ENCODE results near the gene PCDHGA1.
A peak's percentile ranks its signal among the peaks of the same experiment; 100 is the strongest.

The PCDHGA1 gene

GRCh38 chr5:141515141-141515540, 184.8 kb downstream of the PCDHGA1 start:
- no peak for DNase-seq

- DNase-seq: no peak
These were observed 185.8 kb downstream of the PCDHGA1 start for GRCh38 chr5:141515946-141516671.

DNA sequence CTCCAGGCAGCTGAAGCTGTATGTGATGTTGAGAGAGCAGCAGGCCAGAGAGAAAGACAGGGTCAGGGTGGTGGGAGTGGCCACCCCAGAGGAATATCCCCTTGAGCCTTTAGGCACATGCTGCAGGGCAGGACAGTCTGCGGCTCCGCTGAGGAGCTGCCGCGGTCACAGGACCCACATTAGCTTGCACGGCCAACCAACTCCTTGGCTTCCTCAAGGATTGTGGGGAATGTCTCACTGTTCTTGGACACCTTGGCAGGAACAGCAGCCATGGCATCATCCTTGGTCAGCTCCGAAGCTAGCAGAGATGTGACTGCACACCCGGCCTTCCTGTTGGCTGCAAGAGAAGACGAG, 186.3 kb downstream of the PCDHGA1 start:
- no peak for DNase-seq

GRCh38 chr5:141517312-141517711, 187.0 kb downstream of the PCDHGA1 start:
- DNase-seq: no peak

GRCh38 chr5:141517880-141518617, 187.7 kb downstream of the PCDHGA1 start:
- DNase-seq: no peak

GRCh38 chr5:141518618-141519015, 188.3 kb downstream of the PCDHGA1 start:
- no peak for DNase-seq

DNA sequence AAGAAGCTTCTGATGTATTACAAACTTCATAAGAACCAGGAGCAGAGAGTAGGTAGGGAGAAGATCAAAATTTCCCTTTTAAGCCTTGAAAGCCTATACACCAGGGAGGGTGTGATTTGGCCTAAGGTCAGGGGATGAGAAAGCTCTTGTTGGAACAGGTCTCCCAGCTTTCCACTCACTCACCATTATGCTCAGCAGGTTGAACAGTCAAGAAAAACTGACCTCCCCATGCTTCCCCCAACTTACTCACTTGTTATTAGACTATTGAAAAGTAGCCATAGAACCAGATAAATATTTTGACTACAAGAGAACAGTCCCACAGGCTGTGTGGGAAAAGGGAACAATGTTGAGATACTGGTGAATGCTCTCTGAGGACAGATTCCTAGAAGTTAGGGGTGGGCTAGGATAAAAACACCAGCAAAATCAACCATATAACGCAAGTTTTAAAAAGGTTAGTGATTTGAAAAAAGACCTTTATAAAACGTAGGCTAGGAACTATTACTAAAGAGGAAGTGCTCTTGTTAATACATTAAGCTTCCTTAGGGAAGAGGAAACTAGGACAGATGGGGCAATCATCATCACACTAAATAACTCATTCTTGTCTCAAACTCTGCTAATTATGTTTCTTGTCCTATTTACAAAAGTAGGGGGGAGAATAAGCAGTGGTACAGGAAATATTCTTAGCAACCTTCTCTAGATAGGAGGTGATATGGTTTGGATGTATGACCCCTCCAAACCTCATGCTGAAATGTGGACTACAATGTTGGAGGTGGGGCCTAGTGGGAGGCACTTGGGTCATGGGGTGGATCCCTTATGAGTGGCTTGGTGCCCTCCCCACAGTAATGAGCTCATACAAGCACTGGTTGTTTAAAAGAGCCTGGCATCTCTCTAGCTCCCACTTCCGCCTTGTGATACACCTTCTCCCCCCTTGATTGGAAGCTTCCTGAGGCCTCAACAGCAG, 189.6 kb downstream of the PCDHGA1 start:
- no peak for DNase-seq

GRCh38 chr5:141521244-141521781, 191.0 kb downstream of the PCDHGA1 start:
- DNase-seq: no peak

DNA sequence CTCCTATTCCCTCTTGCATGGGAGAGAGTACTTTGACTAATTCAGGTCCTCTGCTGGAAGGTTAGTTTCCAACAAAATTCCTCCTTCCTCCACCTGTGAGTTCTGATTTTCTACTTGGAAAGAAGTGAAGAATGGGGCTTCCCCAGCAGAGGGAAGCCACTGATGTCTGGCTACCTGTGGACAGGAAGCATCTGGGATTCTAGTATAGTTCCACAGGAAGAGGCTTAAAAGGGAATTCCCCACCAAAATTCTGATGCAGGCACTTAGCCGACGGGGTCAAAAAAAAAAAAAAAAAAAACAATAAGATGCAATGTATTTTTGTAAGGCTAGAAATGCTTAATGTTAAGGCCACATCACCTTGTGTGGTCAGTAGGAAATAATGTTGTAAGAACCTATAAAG, 192.0 kb downstream of the PCDHGA1 start:
- no peak for DNase-seq

- DNase-seq: no peak
These were observed 193.7 kb downstream of the PCDHGA1 start for GRCh38 chr5:141523991-141524390.

- peak; percentile 6 for DNase-seq
These were observed 194.6 kb downstream of the PCDHGA1 start for GRCh38 chr5:141524604-141525597.

GRCh38 chr5:141525653-141526052, 195.3 kb downstream of the PCDHGA1 start:
- DNase-seq: no peak

DNA sequence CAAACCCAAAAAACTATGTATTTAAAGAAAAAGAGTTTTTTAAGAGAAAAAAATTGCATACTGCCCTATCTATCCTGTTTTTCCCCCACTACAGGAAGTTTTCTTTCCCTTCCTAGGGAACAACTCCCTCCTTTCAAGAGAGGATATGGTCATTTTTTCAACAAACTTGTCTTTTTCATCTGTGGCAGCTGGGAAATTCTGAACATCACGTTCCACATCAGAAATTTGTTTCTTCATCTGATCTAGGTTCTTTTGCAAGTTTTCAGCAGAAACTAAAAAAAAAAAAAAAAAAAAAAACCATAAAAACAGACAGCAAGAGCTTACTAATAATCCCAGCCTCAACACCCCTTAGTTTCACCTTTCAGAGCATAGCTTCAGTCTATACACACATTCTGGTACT, 197.1 kb downstream of the PCDHGA1 start:
- DNase-seq: no peak

DNA sequence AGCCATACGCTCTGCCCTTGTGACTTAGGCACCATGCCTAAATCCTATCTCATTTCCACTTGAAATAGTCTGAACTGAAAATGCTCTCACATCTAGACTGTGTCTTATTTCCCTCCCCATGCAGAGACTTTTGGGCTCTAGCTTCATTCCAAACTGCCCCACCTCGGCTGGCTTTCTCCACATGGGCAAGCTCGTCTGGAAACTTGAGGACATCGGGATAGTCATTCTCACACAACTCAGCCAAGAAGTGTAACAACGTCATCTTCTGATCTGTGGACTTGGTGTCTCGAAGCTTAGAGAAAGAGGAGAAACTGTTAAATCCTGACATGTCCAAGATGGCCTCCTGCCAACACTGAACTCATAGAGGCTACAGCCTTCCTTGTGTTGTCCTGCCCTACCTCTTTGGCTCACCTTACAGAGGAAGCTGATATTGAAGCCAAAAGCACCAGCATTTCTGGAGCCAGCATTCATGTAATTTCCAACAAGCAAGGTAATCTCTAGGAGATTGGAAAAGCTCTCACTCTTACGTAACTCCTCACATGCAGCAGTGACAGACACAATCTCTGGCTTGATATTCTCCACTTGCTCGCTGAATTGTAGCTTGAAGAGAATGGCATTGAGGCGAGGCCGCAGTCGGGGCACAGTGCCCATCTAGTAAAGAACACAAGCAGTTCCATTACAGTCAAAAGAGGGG, 198.1 kb downstream of the PCDHGA1 start:
- no peak for DNase-seq

DNA sequence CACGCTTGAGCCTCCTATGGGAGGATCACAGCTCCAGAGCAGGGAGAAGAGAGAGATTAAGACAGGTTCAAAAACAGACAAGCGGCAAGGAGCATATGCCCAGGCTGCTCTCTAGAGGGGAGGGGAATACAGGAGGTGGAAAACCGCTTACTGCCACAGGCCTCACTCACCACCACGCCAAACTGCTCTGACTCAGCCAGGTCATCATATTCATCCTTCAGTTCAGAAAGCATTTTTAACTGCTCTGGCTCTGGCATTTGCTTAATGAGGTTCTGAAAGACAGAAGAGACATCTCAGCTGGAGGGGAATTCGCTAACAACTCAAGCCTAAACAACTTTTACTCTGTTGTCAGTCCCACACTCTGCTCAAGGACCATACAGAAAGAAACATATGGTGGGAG, 198.7 kb downstream of the PCDHGA1 start:
- DNase-seq: no peak

- DNase-seq: no peak
These were observed 199.6 kb downstream of the PCDHGA1 start for GRCh38 chr5:141529873-141530272.

DNA sequence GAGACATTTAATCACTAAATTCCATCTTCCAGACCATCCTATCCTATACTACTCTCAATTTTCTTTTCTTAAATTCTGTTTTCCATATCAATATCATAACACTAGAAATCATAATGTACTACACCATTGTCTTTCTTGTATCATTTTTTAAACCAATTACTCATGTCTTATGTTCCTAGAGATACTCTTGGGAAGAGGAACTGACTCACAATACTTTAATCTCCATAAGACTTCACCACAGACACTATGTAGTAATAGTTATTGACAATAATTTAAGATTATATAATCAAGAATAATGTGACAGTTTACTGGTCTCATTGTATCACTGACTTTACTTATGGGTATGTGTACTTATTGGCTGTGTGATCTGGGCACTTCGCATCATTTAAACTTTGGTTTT, 202.4 kb downstream of the PCDHGA1 start:
- no peak for DNase-seq

- DNase-seq: no peak
These were observed 203.6 kb downstream of the PCDHGA1 start for GRCh38 chr5:141533897-141534296.

DNA sequence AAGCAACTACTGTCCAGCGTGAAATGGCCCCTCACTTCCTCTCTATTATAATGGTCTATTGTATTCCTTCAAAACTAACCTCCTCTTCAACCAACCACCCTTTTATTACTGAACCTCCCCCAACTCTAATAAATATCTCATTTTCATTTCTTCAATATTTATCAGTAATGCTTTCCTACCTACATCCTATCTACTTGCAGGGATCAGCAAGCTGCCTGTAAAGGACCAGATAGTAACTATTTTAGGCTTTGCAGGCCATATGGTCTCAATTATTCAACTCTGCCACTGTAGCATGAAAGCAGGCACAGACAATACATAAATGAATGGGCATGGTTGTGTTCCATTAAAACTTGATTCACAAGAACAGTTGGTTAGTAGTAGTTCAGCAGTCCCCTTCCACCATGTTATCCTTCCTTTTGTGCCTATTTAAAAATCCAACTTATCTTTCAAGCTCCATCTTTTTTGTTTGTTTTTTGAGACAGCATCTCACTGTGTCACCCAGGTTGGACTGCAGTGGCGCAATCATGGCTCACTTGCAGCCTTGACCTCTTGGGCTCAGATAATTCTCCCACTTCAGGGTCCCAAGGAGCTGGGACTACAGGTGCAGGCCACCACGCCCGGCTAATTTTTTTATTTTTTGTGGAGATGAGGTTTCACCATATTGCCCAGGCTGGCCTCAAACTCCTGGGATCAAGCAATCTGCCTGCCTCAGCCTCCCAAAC, 204.3 kb downstream of the PCDHGA1 start:
- DNase-seq: no peak

GRCh38 chr5:141543053-141543452, 212.7 kb downstream of the PCDHGA1 start:
- DNase-seq: no peak

GRCh38 chr5:141547488-141547887, 217.2 kb downstream of the PCDHGA1 start:
- no peak for DNase-seq

Measured in NCI-H1417 treated with DMSO at 0.1 percent for 48 hours (cell line).